HEK293 (cell line): ENCODE measurements around the gene MESD.

Source experiments
- CTCF ChIA-PET: fragments of 350-600 bp; formaldehyde crosslinking; extraction: SDS; loops from one replicate; lab custom pipeline; 2021; ENCODE audit warnings: antibody characterized with exemption; lab: Yijun Ruan, JAX
- POLR2A ChIA-PET: fragments of 300-600 bp; formaldehyde crosslinking; extraction: SDS; loops from one replicate; lab custom pipeline; 2020; ENCODE audit warnings: antibody characterized with exemption, inconsistent platforms; lab: Yijun Ruan, JAX
- H3K27ac ChIP-seq: fragments of 200-500 bp; sonication (Bioruptor generic); 2 replicates; pipeline ENCODE4 v1.5.1; 2014; ENCODE audit warnings: low read depth, low read length, control low read depth, inconsistent platforms; ENCODE audit errors: extremely low read depth
- H3K36me3 ChIP-seq, 2 experiments: fragments of 200-500 bp in 1 of 2; sonication (Bioruptor generic) in 1 of 2; 1 replicate in 1 of 2; 2 replicates in 1 of 2; pipeline ENCODE4 v1.5.1; 2014 to 2017; ENCODE audit warnings: inconsistent platforms in 2 of 2, low read length in 2 of 2; ENCODE audit not compliant: control insufficient read depth in 2 of 2, insufficient read depth in 1 of 2
- H3K4me1 ChIP-seq: fragments of 200-500 bp; sonication (Bioruptor generic); 2 replicates; pipeline ENCODE4 v1.5.1; 2014; ENCODE audit warnings: mild to moderate bottlenecking, low read length, inconsistent platforms; ENCODE audit not compliant: control insufficient read depth, insufficient read depth
- H3K4me3 ChIP-seq: 2 replicates; pipeline ENCODE4 v1.5.1; 2011; ENCODE audit warnings: low read depth, mild to moderate bottlenecking, control low read depth, low read length, moderate library complexity
- H3K9me3 ChIP-seq: fragments of 200-500 bp; sonication (Bioruptor generic); 2 replicates; pipeline ENCODE4 v1.5.1; 2014; ENCODE audit warnings: low read depth, low read length, inconsistent platforms; ENCODE audit not compliant: control insufficient read depth, insufficient read depth
- KLF7 ChIP-seq: fragments of 450-650 bp; formaldehyde crosslinking; IDR thresholded peaks from 2 replicates; pipeline ENCODE4 v1.5.1; 2016; ENCODE audit warnings: missing biosample characterization, missing genetic modification characterization, borderline replicate concordance
- PRDM10 ChIP-seq: fragments of 450-650 bp; formaldehyde crosslinking; IDR thresholded peaks from 2 replicates; pipeline ENCODE4 v1.5.1; 2016; ENCODE audit warnings: missing biosample characterization, missing genetic modification characterization
- REPIN1 ChIP-seq: fragments of 450-650 bp; formaldehyde crosslinking; IDR thresholded peaks from 2 replicates; pipeline ENCODE4 v1.5.1; 2017; ENCODE audit warnings: missing biosample characterization, missing genetic modification characterization, low read depth
- SP3 ChIP-seq: fragments of 450-650 bp; formaldehyde crosslinking; IDR thresholded peaks from 2 replicates; pipeline ENCODE4 v1.5.1; 2016; ENCODE audit warnings: missing biosample characterization, missing genetic modification characterization
- YY1 ChIP-seq: fragments of 450-650 bp; formaldehyde crosslinking; IDR thresholded peaks from 2 replicates; pipeline ENCODE4 v1.5.1; 2018; ENCODE audit warnings: missing biosample characterization, missing genetic modification characterization
- ZFP69B ChIP-seq: fragments of 450-650 bp; formaldehyde crosslinking; IDR thresholded peaks from 2 replicates; pipeline ENCODE4 v1.5.1; 2016; ENCODE audit warnings: missing biosample characterization, missing genetic modification characterization
- ZIC2 ChIP-seq: fragments of 450-650 bp; formaldehyde crosslinking; IDR thresholded peaks from 2 replicates; pipeline ENCODE4 v1.5.1; 2016; ENCODE audit warnings: missing biosample characterization, missing genetic modification characterization
- ZNF174 ChIP-seq: fragments of 450-650 bp; formaldehyde crosslinking; IDR thresholded peaks from 2 replicates; pipeline ENCODE4 v1.5.0; 2017; ENCODE audit warnings: missing biosample characterization, mild to moderate bottlenecking, missing genetic modification characterization
- ZNF223 ChIP-seq: fragments of 450-650 bp; formaldehyde crosslinking; IDR thresholded peaks from 2 replicates; pipeline ENCODE4 v1.5.1; 2016; ENCODE audit warnings: missing biosample characterization, missing genetic modification characterization
- ZNF335 ChIP-seq: fragments of 450-650 bp; formaldehyde crosslinking; conservative IDR thresholded peaks from 2 replicates; pipeline ENCODE4 v1.5.1; 2016; ENCODE audit warnings: missing biosample characterization, missing genetic modification characterization
- ZNF510 ChIP-seq: fragments of 450-650 bp; formaldehyde crosslinking; IDR thresholded peaks from 2 replicates; pipeline ENCODE4 v1.5.1; 2018; ENCODE audit warnings: mild to moderate bottlenecking, missing genetic modification characterization, missing biosample characterization; ENCODE audit not compliant: insufficient replicate concordance
- ZNF548 ChIP-seq: fragments of 450-650 bp; formaldehyde crosslinking; IDR thresholded peaks from 2 replicates; pipeline ENCODE4 v1.5.1; 2016; ENCODE audit warnings: missing biosample characterization, missing genetic modification characterization
- ZNF600 ChIP-seq: fragments of 450-650 bp; formaldehyde crosslinking; IDR thresholded peaks from 2 replicates; pipeline ENCODE4 v1.5.1; 2016; ENCODE audit warnings: missing biosample characterization, missing genetic modification characterization
- ZNF610 ChIP-seq: fragments of 450-650 bp; formaldehyde crosslinking; IDR thresholded peaks from 2 replicates; pipeline ENCODE4 v1.5.1; 2016; ENCODE audit warnings: missing biosample characterization, missing genetic modification characterization, borderline replicate concordance
- ZNF624 ChIP-seq: fragments of 450-650 bp; formaldehyde crosslinking; IDR thresholded peaks from 2 replicates; pipeline ENCODE4 v1.5.1; 2017; ENCODE audit warnings: missing biosample characterization, missing genetic modification characterization
- ZNF707 ChIP-seq: fragments of 450-650 bp; formaldehyde crosslinking; IDR thresholded peaks from 2 replicates; pipeline ENCODE4 v1.5.1; 2016; ENCODE audit warnings: missing biosample characterization, missing genetic modification characterization
- ZNF777 ChIP-seq: fragments of 450-650 bp; formaldehyde crosslinking; IDR thresholded peaks from 2 replicates; pipeline ENCODE4 v1.5.1; 2017; ENCODE audit warnings: missing biosample characterization, missing genetic modification characterization, borderline replicate concordance
- ZSCAN30 ChIP-seq: fragments of 450-650 bp; IDR thresholded peaks from 2 replicates; pipeline ENCODE4 v1.5.1; 2018; ENCODE audit warnings: missing biosample characterization, mild to moderate bottlenecking, missing genetic modification characterization, moderate library complexity
- TF ChIP-seq, protein P1 (sequence below): fragments of 450-650 bp; formaldehyde crosslinking; IDR thresholded peaks from 2 replicates; pipeline ENCODE4 v1.5.1; 2016; ENCODE audit warnings: missing biosample characterization, missing genetic modification characterization, borderline replicate concordance
- TF ChIP-seq, protein P2 (sequence below): fragments of 450-650 bp; formaldehyde crosslinking; IDR thresholded peaks from 2 replicates; pipeline ENCODE4; 2016; ENCODE audit warnings: missing biosample characterization, missing genetic modification characterization
- TF ChIP-seq, protein P3 (sequence below): fragments of 450-650 bp; formaldehyde crosslinking; IDR thresholded peaks from 2 replicates; pipeline ENCODE4 v1.5.1; 2016; ENCODE audit warnings: missing biosample characterization, missing genetic modification characterization

MESD gene

GRCh38 chr15:80971143-80971542 lies 18.5 kb downstream of the MESD start:
- ChIA-PET CTCF (interaction anchor here (0.6 to 8.4 kb wide), 11 partner anchors 8 to 515 kb away, joined by 3 to 137 read pairs (median 7); partner anchors contain the start of gene CEMIP), POLR2A (interaction anchor here (0.6 kb wide), 1 partner anchor 29 kb away, joined by 3 read pairs; the partner anchor contains the start of gene TLNRD1)
- Histone ChIP-seq H3K4me1 (no peaks in the 10 kb centered on the region), H3K36me3 (peaks cover 5 to 12% of the 10 kb centered on the region in 2 experiments; a peak in 2 of 3 replicates), H3K27ac (no peak overlapping the region), H3K4me3 (no peak overlapping the region), H3K9me3 (no peaks in the 10 kb centered on the region)
- TF ChIP-seq, protein P1, sequence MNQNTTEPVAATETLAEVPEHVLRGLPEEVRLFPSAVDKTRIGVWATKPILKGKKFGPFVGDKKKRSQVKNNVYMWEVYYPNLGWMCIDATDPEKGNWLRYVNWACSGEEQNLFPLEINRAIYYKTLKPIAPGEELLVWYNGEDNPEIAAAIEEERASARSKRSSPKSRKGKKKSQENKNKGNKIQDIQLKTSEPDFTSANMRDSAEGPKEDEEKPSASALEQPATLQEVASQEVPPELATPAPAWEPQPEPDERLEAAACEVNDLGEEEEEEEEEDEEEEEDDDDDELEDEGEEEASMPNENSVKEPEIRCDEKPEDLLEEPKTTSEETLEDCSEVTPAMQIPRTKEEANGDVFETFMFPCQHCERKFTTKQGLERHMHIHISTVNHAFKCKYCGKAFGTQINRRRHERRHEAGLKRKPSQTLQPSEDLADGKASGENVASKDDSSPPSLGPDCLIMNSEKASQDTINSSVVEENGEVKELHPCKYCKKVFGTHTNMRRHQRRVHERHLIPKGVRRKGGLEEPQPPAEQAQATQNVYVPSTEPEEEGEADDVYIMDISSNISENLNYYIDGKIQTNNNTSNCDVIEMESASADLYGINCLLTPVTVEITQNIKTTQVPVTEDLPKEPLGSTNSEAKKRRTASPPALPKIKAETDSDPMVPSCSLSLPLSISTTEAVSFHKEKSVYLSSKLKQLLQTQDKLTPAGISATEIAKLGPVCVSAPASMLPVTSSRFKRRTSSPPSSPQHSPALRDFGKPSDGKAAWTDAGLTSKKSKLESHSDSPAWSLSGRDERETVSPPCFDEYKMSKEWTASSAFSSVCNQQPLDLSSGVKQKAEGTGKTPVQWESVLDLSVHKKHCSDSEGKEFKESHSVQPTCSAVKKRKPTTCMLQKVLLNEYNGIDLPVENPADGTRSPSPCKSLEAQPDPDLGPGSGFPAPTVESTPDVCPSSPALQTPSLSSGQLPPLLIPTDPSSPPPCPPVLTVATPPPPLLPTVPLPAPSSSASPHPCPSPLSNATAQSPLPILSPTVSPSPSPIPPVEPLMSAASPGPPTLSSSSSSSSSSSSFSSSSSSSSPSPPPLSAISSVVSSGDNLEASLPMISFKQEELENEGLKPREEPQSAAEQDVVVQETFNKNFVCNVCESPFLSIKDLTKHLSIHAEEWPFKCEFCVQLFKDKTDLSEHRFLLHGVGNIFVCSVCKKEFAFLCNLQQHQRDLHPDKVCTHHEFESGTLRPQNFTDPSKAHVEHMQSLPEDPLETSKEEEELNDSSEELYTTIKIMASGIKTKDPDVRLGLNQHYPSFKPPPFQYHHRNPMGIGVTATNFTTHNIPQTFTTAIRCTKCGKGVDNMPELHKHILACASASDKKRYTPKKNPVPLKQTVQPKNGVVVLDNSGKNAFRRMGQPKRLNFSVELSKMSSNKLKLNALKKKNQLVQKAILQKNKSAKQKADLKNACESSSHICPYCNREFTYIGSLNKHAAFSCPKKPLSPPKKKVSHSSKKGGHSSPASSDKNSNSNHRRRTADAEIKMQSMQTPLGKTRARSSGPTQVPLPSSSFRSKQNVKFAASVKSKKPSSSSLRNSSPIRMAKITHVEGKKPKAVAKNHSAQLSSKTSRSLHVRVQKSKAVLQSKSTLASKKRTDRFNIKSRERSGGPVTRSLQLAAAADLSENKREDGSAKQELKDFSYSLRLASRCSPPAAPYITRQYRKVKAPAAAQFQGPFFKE (tag by site-specific recombination), result no peak
- no peak for TF ChIP-seq PRDM10 (tag by site-specific recombination)
- TF ChIP-seq ZNF600, result no peak
- no peak for TF ChIP-seq SP3 (tag by site-specific recombination)
- TF ChIP-seq ZNF548 (tag by site-specific recombination), result no peak
- TF ChIP-seq ZNF624, result no peak
- TF ChIP-seq, protein P2, sequence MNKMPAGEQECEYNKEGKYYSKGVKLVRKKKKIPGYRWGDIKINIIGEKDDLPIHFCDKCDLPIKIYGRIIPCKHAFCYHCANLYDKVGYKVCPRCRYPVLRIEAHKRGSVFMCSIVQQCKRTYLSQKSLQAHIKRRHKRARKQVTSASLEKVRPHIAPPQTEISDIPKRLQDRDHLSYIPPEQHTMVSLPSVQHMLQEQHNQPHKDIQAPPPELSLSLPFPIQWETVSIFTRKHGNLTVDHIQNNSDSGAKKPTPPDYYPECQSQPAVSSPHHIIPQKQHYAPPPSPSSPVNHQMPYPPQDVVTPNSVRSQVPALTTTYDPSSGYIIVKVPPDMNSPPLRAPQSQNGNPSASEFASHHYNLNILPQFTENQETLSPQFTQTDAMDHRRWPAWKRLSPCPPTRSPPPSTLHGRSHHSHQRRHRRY (tag by site-specific recombination), result no peak
- TF ChIP-seq ZNF223 (tag by site-specific recombination), result no peak

DNA sequence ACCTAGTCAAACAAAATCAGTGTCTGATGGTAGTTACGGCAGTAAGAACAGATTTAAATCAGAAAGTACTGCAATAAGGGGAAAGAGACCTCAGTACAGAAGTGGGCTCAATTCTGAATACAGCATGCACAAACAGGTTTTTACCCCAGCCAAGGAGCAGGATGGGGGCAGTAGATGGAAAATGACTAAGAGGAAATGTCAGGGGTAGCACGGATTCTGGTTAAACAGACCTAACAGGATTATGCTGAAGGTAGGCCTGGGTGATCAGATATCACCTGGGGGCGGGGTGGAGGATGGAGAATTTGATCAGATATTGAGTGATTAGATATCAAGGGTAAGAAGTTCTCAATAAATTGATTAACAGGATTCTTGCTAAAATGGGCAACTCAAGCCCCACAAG lies 19.0 kb downstream of the MESD start:
- Histone ChIP-seq H3K4me1 (no peaks in the 10 kb centered on the region), H3K9me3 (no peaks in the 10 kb centered on the region), H3K4me3 (no peak overlapping the region), H3K27ac (no peak overlapping the region), H3K36me3 (peaks cover 5 to 12% of the 10 kb centered on the region in 2 experiments; a peak in 2 of 3 replicates)
- CTCF ChIA-PET, result interaction anchor here (0.6 to 8.4 kb wide), 32 partner anchors 9 to 523 kb away, joined by 3 to 137 read pairs (median 4); partner anchors contain the start of gene CEMIP
- TF ChIP-seq KLF7 (tag by site-specific recombination) (no peak), ZNF707 (tag by site-specific recombination) (no peak), ZNF610 (tag by site-specific recombination) (no peak), ZIC2 (tag by site-specific recombination) (no peak), ZSCAN30 (tag by site-specific recombination) (no peak), ZNF777 (tag by site-specific recombination) (no peak), ZFP69B (no peak), ZNF335 (tag by site-specific recombination) (no peak), ZNF174 (no peak), REPIN1 (tag by site-specific recombination) (no peak), YY1 (tag by site-specific recombination) (no peak), ZNF510 (no peak)
- TF ChIP-seq, protein P3, sequence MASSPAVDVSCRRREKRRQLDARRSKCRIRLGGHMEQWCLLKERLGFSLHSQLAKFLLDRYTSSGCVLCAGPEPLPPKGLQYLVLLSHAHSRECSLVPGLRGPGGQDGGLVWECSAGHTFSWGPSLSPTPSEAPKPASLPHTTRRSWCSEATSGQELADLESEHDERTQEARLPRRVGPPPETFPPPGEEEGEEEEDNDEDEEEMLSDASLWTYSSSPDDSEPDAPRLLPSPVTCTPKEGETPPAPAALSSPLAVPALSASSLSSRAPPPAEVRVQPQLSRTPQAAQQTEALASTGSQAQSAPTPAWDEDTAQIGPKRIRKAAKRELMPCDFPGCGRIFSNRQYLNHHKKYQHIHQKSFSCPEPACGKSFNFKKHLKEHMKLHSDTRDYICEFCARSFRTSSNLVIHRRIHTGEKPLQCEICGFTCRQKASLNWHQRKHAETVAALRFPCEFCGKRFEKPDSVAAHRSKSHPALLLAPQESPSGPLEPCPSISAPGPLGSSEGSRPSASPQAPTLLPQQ (tag by site-specific recombination), result no peak
- POLR2A ChIA-PET, result interaction anchor here (1.2 to 2.3 kb wide), 2 partner anchors 9 to 191 kb away, joined by 3 to 8 read pairs; partner anchors contain the start of gene CEMIP
